WTC11 (cell line): ENCODE measurements around the gene CYP2C9. TPM values are rescaled to one million over a fixed set of nuclear protein-coding genes. Genes with fewer than 3 reads are reported as not detected.
"Not testable (repeated sequence)": the region's sequence is repeated elsewhere in the genome, so short reads cannot be mapped to it uniquely, and the experiment has no call there.

ENCODE experiments used
- ATAC-seq: fragments of 200-7000 bp; cut with Tn5 transposase; 2 replicates; pipeline ENCODE4 v1.10.0; 2021; ENCODE audit warnings: mild to moderate bottlenecking, moderate library complexity
- CTCF ChIA-PET: fragments of 300-600 bp; sonication (Branson Sonifier 250); formaldehyde crosslinking; loops from one replicate; lab custom pipeline; 2021; ENCODE audit warnings: antibody characterized with exemption; lab: Charles Lee
- POLR2A ChIA-PET: fragments of 350-600 bp; sonication (Branson Sonifier 250); formaldehyde crosslinking; loops from one replicate; lab custom pipeline; 2021; ENCODE audit warnings: antibody characterized with exemption; lab: Charles Lee
- DNase-seq: peaks from one replicate; pipeline ENCODE4 v3.0.0; 2021; ENCODE audit warnings: low spot score
- H3K27ac Mint-ChIP-seq: 2 replicates; pipeline ENCODE4 v1.8.0; 2021; ENCODE audit warnings: mixed read lengths
- H3K27me3 Mint-ChIP-seq: 2 replicates; pipeline ENCODE4 v1.8.0; 2021; ENCODE audit warnings: low read depth, mild to moderate bottlenecking, moderate library complexity, mixed read lengths
- H3K36me3 Mint-ChIP-seq: 2 replicates; pipeline ENCODE4 v1.8.0; 2021; ENCODE audit warnings: mixed read lengths
- H3K4me1 Mint-ChIP-seq: 2 replicates; pipeline ENCODE4 v1.8.0; 2022; ENCODE audit warnings: mixed read lengths
- H3K4me3 Mint-ChIP-seq: 2 replicates; pipeline ENCODE4 v1.8.0; 2021; ENCODE audit warnings: mild to moderate bottlenecking, moderate library complexity, mixed read lengths
- H3K9me3 Mint-ChIP-seq: 2 replicates; pipeline ENCODE4 v1.8.0; 2021; ENCODE audit warnings: mixed read lengths
- CREM ChIP-seq: sonication (generic); formaldehyde crosslinking; IDR thresholded peaks from 2 replicates; pipeline ENCODE4 v1.8.1; 2022; ENCODE audit warnings: mild to moderate bottlenecking, missing genetic modification reagents, moderate library complexity
- CTCF ChIP-seq: fragments of 200-600 bp; IDR thresholded peaks from 2 replicates; pipeline ENCODE4 v1.8.0; 2022; ENCODE audit warnings: antibody characterized with exemption
- ESRRA ChIP-seq: sonication (generic); formaldehyde crosslinking; IDR thresholded peaks from 2 replicates; pipeline ENCODE4 v1.8.1; 2022; ENCODE audit warnings: mild to moderate bottlenecking, missing genetic modification reagents, borderline replicate concordance
- GABPB1 ChIP-seq: sonication (generic); formaldehyde crosslinking; IDR thresholded peaks from 2 replicates; pipeline ENCODE4 v1.8.1; 2023; ENCODE audit warnings: mild to moderate bottlenecking, missing genetic modification reagents
- HMGA2 ChIP-seq: fragments of 250-450 bp; sonication (Bioruptor Pico); IDR thresholded peaks from 2 replicates; pipeline ENCODE4 v1.4.0; 2021; ENCODE audit warnings: mild to moderate bottlenecking, moderate library complexity
- HMGXB4 ChIP-seq: sonication (generic); formaldehyde crosslinking; IDR thresholded peaks from 2 replicates; pipeline ENCODE4 v1.8.1; 2023; ENCODE audit warnings: mild to moderate bottlenecking, moderate library complexity, missing genetic modification reagents
- JUN ChIP-seq: sonication (generic); formaldehyde crosslinking; IDR thresholded peaks from 2 replicates; pipeline ENCODE4 v1.8.0; 2023; ENCODE audit warnings: mild to moderate bottlenecking, missing genetic modification reagents
- MXD4 ChIP-seq: fragments of 250-450 bp; sonication (Bioruptor Pico); IDR thresholded peaks from 2 replicates; pipeline ENCODE4 v1.8.0; 2021; ENCODE audit warnings: mild to moderate bottlenecking, moderate library complexity, borderline replicate concordance
- NFE2L1 ChIP-seq: sonication (generic); formaldehyde crosslinking; IDR thresholded peaks from 2 replicates; pipeline ENCODE4 v1.8.1; 2023; ENCODE audit warnings: missing genetic modification reagents
- TEAD1 ChIP-seq: sonication (generic); formaldehyde crosslinking; IDR thresholded peaks from 2 replicates; pipeline ENCODE4 v1.8.0; 2022; ENCODE audit warnings: mild to moderate bottlenecking, missing genetic modification reagents
- USF2 ChIP-seq: sonication (generic); formaldehyde crosslinking; IDR thresholded peaks from 2 replicates; pipeline ENCODE4 v1.8.1; 2023; ENCODE audit warnings: mild to moderate bottlenecking, missing genetic modification reagents, moderate library complexity
- ZBTB21 ChIP-seq: sonication (generic); formaldehyde crosslinking; IDR thresholded peaks from 2 replicates; pipeline ENCODE4 v1.8.1; 2023; ENCODE audit warnings: mild to moderate bottlenecking, missing genetic modification reagents, borderline replicate concordance
- ZNF138 ChIP-seq: sonication (generic); formaldehyde crosslinking; conservative IDR thresholded peaks from 2 replicates; pipeline ENCODE4 v1.8.1; 2022; ENCODE audit warnings: mild to moderate bottlenecking, moderate library complexity, missing genetic modification reagents
- ZNF232 ChIP-seq: sonication (generic); formaldehyde crosslinking; IDR thresholded peaks from 2 replicates; pipeline ENCODE4 v1.8.0; 2022; ENCODE audit warnings: mild to moderate bottlenecking, missing genetic modification reagents
- ZNF281 ChIP-seq: sonication (generic); formaldehyde crosslinking; IDR thresholded peaks from 2 replicates; pipeline ENCODE4 v1.8.0; 2023; ENCODE audit warnings: mild to moderate bottlenecking, missing genetic modification reagents
- ZNF396 ChIP-seq: fragments of 250-450 bp; sonication (Bioruptor Pico); IDR thresholded peaks from 2 replicates; pipeline ENCODE4 v1.8.0; 2021; ENCODE audit warnings: mild to moderate bottlenecking, moderate library complexity, borderline replicate concordance
- total RNA-seq: library from RNA; stranded (reverse); gene quantifications from 3 replicates; pipeline ENCODE4 v1.2.3, GENCODE V29; 2021
- TF ChIP-seq, protein P1 (sequence below): sonication (generic); formaldehyde crosslinking; IDR thresholded peaks from 2 replicates; pipeline ENCODE4 v1.8.1; 2022; ENCODE audit warnings: low read depth, missing genetic modification reagents, borderline replicate concordance
- TF ChIP-seq, protein P2 (sequence below): sonication (generic); formaldehyde crosslinking; IDR thresholded peaks from 2 replicates; pipeline ENCODE4 v1.8.1; 2022; ENCODE audit warnings: missing genetic modification reagents, borderline replicate concordance

CYP2C9 gene
- total RNA-seq, 1 experiment from 2014 or later = 0.50 TPM

DNA sequence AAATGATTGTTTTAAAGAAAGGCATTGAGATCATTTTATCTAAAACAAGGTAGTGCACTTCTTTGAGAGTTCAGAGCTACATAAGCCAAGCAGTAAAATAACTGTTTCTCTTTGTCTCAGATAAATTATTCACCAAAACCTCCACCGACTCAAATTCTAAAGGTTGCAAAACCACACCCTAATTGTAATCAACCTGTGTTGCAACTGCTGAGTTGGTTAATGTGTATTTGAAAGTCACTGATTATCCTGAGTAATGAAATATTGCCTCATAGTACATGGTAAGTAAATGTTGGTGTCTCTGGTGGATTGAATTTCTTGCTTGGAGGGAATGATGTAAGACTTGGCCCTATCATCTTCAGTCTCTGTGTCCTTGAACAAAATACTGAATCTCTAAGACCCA is 35.9 kb upstream of the CYP2C9 start:
- ChIA-PET CTCF (no interaction called here), POLR2A (no interaction called here)
- TF ChIP-seq NFE2L1 (CRISPR knock-in tag) (no peak), GABPB1 (CRISPR knock-in tag) (peak; percentile 96), CREM (no peak), MXD4 (no peak)
- Mint-ChIP-seq H3K9me3 (peaks cover 41% of the 10 kb centered on the region), H3K4me1 (no peaks in the 10 kb centered on the region), H3K4me3 (no peak overlapping the region), H3K36me3 (peaks cover 19% of the 10 kb centered on the region), H3K27ac (no peak overlapping the region), H3K27me3 (peaks cover 7% of the 10 kb centered on the region; the same call in 1 of the 2 replicates)
- DNase-seq (no peak), ATAC-seq (no peak)

GRCh38 chr10:94904506-94905148 is 33.8 kb upstream of the CYP2C9 start:
- H3K4me3 Mint-ChIP-seq, H3K27me3 Mint-ChIP-seq, CTCF ChIA-PET, POLR2A ChIA-PET, H3K4me1 Mint-ChIP-seq, DNase-seq, ATAC-seq, H3K27ac Mint-ChIP-seq: not testable (repeated sequence)
- Mint-ChIP-seq H3K36me3 (peaks cover 21% of the 10 kb centered on the region), H3K9me3 (peaks cover 43% of the 10 kb centered on the region)

GRCh38 chr10:94916423-94916822 is 22.0 kb upstream of the CYP2C9 start:
- peaks cover 6% of the 10 kb centered on the region for H3K27me3 Mint-ChIP-seq
- CTCF ChIA-PET = no interaction called here
- peaks cover 52% of the 10 kb centered on the region for H3K9me3 Mint-ChIP-seq
- peaks cover 2% of the 10 kb centered on the region; the same call in 1 of the 2 replicates for H3K36me3 Mint-ChIP-seq
- ATAC-seq (no peak), DNase-seq (no peak)
- no peaks in the 10 kb centered on the region for H3K4me1 Mint-ChIP-seq
- H3K4me3 Mint-ChIP-seq = no peak overlapping the region
- no peak for TF ChIP-seq JUN (CRISPR knock-in tag)
- no peak for TF ChIP-seq HMGA2
- no peak for TF ChIP-seq CREM
- no peak for TF ChIP-seq ZNF281 (CRISPR knock-in tag)
- TF ChIP-seq TEAD1 (CRISPR knock-in tag) = no peak
- TF ChIP-seq USF2 (CRISPR knock-in tag) = no peak
- no peak for TF ChIP-seq ZNF138 (CRISPR knock-in tag)
- no peak for TF ChIP-seq ESRRA (CRISPR knock-in tag)
- no peak for TF ChIP-seq HMGXB4 (CRISPR knock-in tag)
- TF ChIP-seq ZNF396 (CRISPR knock-in tag) = no peak
- TF ChIP-seq CTCF = no peak
- TF ChIP-seq ZBTB21 (CRISPR knock-in tag) = no peak
- TF ChIP-seq ZNF232 (CRISPR knock-in tag) = no peak
- TF ChIP-seq, protein P1, sequence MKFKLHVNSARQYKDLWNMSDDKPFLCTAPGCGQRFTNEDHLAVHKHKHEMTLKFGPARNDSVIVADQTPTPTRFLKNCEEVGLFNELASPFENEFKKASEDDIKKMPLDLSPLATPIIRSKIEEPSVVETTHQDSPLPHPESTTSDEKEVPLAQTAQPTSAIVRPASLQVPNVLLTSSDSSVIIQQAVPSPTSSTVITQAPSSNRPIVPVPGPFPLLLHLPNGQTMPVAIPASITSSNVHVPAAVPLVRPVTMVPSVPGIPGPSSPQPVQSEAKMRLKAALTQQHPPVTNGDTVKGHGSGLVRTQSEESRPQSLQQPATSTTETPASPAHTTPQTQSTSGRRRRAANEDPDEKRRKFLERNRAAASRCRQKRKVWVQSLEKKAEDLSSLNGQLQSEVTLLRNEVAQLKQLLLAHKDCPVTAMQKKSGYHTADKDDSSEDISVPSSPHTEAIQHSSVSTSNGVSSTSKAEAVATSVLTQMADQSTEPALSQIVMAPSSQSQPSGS = no peak
- TF ChIP-seq, protein P2, sequence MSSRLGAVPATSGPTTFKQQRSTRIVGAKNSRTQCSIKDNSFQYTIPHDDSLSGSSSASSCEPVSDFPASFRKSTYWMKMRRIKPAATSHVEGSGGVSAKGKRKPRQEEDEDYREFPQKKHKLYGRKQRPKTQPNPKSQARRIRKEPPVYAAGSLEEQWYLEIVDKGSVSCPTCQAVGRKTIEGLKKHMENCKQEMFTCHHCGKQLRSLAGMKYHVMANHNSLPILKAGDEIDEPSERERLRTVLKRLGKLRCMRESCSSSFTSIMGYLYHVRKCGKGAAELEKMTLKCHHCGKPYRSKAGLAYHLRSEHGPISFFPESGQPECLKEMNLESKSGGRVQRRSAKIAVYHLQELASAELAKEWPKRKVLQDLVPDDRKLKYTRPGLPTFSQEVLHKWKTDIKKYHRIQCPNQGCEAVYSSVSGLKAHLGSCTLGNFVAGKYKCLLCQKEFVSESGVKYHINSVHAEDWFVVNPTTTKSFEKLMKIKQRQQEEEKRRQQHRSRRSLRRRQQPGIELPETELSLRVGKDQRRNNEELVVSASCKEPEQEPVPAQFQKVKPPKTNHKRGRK = no peak
- TF ChIP-seq, all 79 proteins: peak for 0
- POLR2A ChIA-PET = no interaction called here
- H3K27ac Mint-ChIP-seq = no peak overlapping the region
